ENCODE data around the gene GTF3C5.
A peak's percentile ranks its signal among the peaks of the same experiment; 100 is the strongest.
"Not testable (repeated sequence)": the region's sequence is repeated elsewhere in the genome, so short reads cannot be mapped to it uniquely, and the experiment has no call there.

GTF3C5 gene, protein sequence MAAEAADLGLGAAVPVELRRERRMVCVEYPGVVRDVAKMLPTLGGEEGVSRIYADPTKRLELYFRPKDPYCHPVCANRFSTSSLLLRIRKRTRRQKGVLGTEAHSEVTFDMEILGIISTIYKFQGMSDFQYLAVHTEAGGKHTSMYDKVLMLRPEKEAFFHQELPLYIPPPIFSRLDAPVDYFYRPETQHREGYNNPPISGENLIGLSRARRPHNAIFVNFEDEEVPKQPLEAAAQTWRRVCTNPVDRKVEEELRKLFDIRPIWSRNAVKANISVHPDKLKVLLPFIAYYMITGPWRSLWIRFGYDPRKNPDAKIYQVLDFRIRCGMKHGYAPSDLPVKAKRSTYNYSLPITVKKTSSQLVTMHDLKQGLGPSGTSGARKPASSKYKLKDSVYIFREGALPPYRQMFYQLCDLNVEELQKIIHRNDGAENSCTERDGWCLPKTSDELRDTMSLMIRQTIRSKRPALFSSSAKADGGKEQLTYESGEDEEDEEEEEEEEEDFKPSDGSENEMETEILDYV

DNA sequence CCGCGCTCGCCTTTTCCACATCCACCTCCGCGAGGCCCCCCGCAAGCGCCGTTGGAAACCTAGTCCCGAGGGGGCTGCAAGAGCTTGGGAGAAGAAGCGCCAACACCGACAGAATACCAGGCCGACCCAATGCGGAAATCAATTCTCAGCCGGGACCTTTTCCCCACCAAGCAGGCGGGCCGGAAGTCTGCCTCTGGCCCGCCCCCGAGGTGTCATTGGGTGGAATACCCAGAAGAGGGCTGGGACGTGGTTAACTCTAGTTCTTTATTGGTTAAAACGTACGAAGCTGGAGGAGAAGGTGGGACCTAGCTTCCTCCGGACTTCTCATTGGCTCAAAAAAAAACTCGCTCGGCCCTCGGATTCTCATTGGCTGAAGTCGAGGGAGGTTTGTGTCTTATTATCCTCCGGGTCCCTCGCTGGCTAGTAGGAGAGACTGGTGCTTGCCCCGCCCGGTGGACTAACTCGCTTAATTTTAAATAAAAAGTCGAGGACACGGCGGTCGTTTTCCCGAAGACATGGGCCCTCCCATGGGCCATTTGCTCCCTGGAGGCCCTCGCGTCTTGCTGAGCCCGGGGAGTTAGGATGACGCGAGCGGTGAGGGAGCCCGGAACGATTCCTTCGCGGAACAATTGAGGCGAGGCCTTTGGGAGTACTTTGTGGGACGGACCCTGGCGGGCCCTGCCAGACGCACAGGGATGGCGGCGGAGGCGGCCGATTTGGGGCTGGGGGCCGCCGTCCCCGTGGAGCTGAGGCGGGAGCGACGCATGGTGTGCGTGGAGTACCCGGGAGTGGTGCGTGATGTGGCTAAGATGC lies at the start of gene GTF3C5:
TSS of gene GTF3C5 (plus strand) at position 681 of the 813 bp plus-strand sequence. CDS start at position 696, 15 bp downstream.
- peak; percentile 100 for DNase-seq (ENCODE audit: low spot score)

DNA sequence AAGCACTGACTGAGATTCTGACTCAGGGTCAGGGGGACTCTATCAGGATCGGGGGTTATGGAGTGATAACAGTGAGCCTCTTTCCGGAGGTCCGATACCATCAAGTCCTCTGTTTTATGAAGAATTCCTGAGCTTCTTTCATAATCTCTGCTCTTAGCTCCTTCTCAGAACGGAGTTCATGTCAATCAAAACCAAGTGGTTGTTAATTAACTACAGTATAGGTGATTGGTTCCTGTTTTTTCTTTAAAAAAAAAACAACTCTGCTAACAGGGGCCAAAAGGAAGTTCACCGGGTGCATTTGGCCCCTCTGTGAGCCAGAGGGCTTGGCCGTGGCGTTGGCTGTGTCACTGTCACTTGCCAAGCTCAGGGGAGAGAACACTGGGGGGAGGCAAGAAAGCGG lies 48.3 kb upstream of the GTF3C5 start:
- no peak for DNase-seq (ENCODE audit: low spot score)

DNA sequence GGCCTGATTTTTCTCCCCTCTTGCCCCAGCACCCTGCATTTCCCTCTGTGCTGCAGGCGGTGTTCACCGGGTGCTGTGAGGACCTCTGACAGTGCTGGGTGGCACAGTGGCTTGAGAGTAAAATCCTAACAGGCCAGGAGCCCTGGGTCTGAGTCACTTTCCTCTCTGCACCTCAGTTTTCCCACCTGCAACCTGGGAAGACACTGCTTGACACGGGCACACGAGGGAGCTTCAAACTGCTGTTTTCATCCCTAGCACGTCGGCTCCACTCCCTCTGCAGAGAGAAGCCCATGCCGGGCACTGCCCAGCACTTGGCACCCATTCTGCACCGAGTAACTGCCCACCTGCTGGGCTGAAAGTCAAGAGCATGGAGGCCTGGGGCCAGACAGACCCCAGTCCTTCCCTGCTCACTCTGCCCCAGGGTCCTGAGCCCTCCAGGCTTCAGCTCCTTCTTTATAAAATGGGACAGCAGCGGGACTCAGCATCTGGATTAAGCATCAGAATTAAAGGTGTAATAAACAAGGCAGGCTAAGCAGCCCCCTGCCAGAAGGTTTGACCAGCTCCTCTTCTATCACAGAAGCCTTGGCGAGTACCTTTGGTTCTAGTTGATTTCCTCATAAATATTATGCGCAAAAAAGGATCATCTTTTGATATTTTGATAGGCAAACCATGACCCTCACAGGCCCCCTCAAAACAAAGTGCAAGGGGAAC lies 47.2 kb upstream of the GTF3C5 start:
- DNase-seq (ENCODE audit: low spot score) = no peak

DNA sequence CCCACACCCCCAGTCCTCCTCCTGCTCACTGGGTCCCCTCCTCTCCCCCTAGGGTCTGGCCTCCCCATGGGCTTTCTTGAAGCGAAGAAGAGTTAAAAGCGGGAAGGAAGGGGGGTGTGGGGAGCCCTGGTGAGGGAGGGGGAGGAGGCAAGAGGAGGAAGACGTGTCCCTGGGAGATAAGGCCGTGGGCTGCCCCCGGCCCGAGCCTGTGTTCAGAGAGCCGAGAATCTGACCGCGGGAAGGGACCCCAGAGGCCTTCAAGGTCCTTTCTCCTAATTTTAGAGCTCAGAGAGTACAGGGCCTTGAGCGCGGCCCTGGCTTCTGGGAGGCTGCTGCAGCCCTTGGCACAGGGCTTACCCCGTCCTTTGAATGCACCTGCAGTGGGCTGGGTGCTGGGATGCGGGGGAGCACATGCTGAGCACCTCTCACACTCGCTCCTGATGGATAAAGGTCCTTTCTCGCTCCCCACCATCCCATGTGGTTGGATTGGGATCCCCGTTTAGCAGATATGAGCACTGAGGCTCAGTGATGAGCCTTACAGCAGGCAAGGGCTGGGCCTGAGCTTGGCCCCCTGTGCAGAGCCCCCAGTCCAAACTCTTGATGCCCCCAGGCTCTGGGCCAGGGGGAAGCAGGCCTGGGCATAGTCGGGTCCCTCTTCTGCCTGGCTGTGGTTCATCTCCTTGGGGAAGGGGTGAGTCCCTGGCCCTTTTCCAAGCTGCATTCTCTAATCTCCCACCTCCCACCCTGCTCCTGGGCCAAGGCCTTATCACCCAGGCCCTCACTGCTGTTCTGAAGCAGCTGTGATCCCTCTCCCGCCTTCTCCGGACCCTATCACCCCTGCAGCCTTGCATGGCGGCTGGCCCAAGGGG lies 46.4 kb upstream of the GTF3C5 start:
- no peak for DNase-seq (ENCODE audit: low spot score)

DNA sequence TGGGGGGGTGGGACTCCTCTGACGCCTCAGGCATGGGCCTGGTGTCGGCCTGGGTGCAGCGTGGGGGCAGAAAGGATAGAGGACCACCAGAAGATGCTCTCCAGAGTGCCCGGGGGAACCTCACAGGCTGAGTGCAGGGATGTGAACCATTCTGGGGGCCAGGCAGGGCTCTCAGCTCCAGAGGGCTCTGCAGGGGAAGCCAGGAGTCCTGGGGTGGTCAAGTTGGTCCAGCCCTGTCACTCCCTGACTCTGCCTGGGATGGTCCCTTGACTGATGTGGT lies 45.8 kb upstream of the GTF3C5 start:
- DNase-seq (ENCODE audit: low spot score) = no peak

DNA sequence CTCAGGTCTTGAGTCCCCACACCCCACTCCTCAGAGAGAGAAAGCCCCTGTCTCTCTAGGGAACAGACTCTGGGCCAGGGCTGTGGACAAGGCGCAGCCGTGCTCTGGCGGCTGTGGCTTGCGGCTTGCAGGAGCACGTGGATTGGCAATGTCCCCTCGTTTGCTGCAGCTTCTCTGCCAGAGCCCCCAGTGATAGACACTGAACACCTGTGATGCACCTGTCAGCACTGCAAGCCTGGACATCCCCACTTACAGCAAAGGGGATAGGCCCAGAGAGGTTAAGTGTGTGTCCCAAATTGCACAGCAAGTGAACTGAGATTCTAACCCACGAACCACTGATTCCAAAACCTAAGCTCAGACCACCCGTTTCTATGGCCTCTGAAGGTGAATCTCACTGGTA lies 45.3 kb upstream of the GTF3C5 start:
- no peak for DNase-seq (ENCODE audit: low spot score)

DNA sequence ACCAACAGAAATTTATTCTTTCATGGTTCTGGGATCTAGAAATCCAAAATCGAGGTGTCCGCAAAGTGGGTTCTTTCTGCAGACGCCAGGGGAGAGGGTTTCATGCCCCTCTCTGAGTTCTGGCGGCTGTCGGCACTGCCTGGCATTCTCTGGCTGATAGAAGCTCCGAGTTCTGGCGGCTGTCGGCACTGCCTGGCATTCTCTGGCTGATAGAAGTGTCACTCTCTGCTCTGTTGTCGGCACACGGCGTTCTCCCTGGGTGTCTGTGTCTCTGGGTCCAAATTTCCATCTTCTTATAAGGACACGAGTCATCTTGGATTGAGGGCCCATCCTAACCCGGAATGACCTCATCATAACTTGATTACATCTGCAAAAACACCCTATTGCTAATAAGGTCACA lies 44.7 kb upstream of the GTF3C5 start:
- no peak for DNase-seq (ENCODE audit: low spot score)

DNA sequence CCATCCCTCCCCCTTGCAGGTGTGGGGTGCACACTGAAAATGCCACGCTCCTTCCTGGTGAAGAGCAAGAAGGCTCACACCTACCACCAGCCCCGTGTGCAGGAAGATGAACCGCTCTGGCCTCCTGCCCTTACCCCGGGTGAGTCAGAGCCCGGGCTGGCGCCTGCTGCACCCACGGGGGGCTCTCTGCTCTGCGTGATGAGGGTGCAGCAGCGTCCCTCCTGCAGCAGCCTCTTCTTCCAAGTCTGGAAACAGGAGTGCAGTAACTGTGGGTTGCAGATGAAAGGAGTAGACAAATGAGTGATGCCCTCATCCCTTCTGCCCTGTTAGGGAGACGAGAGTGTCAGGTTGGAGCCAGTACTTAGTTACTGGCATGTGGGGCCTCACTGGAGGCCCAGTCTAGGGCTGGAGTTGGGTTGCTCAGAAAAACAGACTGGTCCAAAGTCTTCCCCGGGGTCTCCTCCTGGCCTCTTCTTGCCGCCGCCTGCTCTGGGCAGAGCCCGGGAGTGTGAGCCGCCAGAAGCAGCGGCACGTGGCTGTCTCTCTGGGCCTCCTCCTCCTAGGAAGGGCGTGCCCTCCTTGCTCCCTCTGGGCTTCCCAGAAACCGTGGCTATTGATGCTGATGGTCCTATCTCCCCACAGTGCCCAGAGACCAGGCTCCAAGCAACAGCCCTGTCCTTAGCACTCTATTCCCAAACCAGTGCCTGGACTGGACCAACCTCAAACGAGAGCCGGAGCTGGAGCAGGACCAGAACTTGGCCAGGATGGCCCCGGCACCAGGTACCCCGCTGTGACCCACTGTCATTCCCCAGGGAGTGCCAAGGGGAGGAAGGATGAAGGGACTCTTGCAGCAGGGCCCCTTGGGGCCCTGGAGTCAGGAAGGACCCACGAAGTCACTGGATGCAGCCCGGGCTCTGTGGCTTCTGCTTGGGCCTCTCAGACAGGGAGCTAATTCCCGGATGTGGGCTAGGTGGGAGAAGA lies 43.9 kb upstream of the GTF3C5 start:
- DNase-seq (ENCODE audit: low spot score) = no peak

DNA sequence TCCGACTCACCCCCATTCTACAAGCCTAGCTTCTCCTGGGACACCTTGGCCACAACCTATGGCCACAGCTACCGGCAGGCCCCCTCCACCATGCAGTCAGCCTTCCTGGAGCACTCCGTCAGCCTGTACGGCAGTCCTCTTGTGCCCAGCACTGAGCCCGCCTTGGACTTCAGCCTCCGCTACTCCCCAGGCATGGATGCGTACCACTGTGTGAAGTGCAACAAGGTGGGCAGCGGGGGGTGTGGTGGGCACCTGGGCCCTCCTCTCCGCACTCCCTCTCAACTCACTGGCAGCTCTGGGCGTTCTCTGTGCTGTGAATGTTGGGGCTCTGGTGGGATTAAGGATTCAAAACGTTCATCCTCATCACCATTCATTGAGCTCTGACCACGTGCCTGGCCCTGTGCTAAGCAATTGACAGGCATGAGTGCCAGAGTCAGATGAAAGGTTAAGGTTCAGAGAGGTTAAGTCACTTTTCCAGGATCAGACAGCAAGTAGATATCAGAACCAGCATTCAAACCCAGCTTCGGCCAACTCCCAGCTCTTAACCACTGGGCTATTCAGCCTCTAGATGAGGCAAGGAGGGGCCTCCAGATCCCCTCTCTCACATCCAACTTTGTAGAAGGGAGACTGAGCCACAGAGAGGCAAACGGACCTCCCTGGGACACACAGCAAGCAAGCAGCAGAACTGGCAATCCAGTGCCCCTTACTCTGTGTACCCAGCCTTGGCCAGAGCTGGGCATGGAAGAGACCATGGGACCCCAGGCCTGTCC lies 42.4 kb upstream of the GTF3C5 start:
- DNase-seq (ENCODE audit: low spot score) = no peak

DNA sequence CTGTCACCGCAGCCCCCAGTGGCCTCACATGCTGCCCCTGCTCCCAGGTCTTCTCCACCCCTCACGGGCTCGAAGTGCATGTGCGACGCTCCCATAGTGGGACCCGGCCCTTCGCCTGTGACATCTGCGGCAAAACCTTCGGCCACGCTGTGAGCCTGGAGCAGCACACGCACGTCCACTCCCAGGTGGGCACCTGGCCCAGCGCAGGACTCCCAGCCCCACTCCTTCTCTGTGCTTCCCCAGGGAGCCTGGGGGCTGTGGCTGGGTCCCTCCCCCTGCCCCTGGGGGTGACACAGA lies 41.8 kb upstream of the GTF3C5 start:
- no peak for DNase-seq (ENCODE audit: low spot score)

DNA sequence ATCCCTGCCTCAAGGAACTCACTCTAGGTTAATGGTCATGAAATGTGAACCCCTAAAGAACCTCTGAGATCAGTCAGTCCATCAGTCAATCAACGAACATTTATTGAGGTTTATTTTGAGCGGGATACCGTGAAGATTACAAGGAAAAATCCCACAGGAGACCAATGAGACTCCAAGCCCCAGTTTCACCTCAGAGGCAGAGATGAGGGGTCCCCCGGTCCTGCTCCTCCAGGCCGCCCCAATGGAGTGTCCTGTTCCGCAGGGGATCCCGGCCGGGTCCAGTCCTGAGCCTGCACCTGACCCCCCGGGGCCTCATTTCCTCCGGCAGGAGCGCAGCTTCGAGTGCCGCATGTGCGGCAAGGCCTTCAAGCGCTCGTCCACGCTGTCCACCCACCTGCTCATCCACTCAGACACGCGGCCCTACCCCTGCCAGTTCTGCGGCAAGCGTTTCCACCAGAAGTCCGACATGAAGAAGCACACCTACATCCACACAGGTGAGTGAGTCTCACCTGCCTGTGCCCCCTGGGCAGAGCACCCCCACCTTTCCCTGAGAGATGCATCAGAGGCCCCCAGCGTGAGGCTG lies 41.3 kb upstream of the GTF3C5 start:
- no peak for DNase-seq (ENCODE audit: low spot score)

DNA sequence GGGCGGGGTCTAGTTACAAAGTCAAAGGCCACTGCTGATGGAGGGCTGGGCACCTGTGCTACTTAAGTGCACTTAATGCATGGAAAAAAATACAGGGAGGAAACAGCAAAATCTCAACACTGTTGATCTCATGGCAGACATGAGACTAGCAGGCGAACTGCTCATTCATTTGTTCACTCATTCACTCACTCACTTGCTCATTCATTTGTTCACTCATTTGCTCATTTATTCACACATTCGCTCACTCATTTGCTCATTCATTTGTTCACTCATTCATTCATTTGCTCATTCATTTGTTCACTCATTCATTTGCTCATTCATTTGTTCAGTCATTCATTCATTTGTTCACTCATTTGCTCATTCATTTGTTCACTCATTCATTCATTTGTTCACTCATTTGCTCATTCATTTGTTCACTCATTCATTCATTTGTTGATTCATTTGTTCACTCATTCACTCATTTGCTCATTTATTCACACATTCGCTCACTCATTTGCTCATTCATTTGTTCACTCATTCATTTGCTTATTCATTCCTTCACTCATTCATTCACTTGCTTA lies 40.7 kb upstream of the GTF3C5 start:
- DNase-seq (ENCODE audit: low spot score) = not testable (repeated sequence)

DNA sequence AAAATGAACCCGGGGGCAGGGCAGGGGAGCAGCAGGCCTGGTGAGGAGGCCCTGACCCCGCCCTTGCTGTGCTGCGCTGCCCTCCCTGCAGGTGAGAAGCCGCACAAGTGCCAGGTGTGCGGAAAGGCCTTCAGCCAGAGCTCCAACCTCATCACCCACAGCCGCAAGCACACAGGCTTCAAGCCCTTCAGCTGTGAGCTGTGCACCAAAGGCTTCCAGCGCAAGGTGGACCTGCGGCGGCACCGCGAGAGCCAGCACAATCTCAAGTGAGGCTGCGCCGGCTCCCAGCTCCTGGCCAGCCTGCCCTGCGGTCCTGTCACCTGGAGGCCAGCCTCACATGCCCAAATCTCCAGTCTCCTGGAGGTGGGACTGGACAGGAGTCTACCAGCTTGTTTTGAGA lies 40.0 kb upstream of the GTF3C5 start:
- DNase-seq (ENCODE audit: low spot score) = no peak

DNA sequence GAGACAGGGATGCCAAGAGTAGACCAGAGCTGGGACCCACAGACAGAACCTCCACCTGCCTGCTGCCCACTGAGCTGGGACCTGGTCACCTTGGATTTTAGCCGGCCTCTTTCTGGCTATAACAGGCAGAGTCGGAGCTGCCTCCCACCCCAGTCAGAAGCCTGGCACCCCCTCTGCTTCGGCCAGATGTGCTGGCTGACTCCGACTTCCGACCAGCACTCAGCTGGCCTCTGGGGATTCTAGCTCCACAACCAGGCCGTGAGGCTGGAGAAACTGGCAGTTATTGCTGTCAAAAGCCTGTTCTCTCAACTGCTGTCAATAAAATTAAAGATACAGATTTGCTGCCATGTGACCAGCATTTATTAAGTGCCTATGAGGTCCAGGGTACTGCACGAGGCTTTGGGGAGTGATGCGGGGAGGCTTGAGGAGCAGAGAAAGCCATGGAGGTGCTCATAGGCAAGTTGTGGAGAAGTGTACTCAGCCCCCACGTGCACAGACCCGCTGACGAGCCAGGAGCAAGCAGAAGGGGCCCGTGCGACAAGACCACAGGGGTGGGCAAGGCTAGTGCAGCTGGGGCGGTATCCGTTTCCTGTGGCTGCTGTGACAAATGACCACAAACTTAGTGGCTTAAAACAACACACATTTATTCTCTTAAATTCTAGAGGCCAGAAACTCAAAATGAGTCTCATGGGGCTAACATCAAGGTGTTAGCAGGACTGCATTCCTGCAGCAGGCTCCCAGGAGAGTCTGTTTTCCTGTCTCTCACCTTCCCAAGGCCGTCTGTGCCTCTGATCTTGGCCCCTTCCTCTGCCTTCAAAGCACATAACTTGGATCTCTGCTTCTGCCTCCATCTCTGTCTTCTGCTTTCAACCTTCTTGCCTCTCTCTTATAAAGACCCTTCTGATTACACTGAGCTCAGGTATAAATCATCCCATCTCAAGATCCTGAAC lies 39.2 kb upstream of the GTF3C5 start:
- DNase-seq (ENCODE audit: low spot score) = no peak

DNA sequence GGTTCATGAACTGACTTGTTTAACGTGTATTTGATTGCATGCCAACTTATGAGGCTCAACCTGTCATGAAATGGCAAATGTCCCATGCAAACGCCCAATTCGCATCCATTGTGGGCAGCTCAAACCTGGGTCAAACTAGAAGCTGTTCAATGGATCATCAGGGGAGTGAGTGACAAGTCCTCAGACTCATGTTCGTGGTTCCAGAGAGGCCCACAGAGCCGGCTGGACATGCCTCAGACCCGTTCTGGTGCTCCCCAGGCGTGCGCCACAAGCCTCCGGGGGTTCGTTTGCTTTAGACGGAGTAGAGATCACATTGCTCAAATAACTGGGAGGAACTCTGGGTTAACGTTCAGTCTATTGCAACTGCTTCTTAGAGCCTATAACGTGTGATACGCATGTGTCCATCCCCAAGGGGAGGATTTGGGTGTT lies 37.3 kb upstream of the GTF3C5 start:
- DNase-seq (ENCODE audit: low spot score) = no peak

DNA sequence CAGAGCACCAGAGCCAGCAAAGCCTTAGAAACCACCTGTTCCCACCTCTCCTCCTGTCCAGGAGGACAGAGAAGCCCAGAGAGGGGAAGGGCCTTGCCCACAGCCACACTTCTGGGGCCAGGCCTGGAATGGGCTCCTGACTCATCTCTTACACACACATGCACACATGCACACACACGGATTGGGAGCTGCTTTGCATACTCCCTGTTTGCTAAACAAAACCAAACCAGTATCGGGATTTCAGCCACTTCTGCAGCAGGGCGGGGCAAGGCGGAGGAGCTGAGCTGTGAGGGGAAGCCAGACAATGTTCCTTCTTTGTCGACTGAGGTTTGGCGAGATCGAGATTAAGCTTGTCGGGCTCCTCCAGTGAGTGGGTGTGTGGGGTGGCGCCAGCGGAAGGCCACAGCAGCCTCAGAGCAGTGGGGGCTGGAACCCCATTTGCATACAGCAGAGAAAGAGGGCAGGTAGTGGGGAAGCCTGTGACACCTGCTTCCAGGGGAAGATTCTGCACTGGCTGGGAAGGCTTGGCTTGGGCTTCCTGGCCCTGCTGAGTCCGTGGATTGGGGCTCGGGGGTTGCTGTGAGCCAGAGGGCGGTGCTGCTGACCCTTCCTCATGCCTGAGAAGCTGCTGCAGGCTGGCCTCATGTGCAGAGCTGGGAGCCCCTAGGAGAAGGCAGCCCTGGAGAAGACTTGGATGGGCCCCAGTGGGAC lies 36.2 kb upstream of the GTF3C5 start:
- DNase-seq (ENCODE audit: low spot score) = no peak

DNA sequence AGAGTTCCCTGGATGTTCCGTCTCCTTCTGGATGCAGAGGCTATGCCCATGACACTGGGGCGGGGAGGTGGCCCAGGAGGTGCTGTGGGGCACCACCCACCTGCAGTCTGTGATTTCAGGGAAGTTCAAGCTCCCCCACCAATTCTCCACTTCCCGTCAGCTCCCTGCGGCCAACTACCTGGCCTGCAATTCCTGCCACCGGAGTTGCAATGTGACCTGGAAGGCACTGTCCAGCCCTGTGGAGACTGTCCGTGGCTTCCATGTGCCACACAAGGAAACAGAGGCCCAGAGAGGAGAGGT lies 35.7 kb upstream of the GTF3C5 start:
- DNase-seq (ENCODE audit: low spot score) = no peak

DNA sequence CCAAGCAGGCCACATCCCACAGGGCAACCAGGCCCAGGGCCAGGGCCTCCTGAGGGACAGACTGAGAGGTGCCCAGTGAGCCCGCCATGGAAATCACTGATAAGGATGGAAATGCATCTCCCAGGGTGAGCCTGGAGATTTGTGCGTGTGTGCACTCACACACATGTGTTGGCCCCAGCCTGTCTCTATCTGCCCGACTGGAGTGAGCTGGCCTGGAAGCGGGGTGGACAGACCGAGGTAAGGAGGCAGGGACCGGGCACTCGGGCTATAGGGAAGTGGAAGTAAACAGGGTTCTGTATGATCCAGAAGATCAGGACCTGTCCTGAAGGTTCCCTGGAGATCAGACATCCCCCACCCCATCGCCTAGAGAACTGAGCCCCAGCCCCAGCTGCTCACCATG lies 34.9 kb upstream of the GTF3C5 start:
- DNase-seq (ENCODE audit: low spot score) = no peak
